NCI-H1105 (cell line): ENCODE data around the gene EPS8L3.
A peak's percentile ranks its signal among the peaks of the same experiment; 100 is the strongest.

Experiments used
- DNase-seq: peaks from one replicate; lab custom pipeline; 2025; lab: John Stamatoyannopoulos, UW

The EPS8L3 gene

GRCh38 chr1:109793486-109794318 is 30.0 kb upstream of the EPS8L3 start:
- DNase-seq: peak; percentile 93

GRCh38 chr1:109793089-109793485 is 29.4 kb upstream of the EPS8L3 start:
- DNase-seq: no peak

- DNase-seq: peak; percentile 58
Measured at GRCh38 chr1:109792056-109792831, 28.5 kb upstream of the EPS8L3 start.

GRCh38 chr1:109791495-109792043 is 27.8 kb upstream of the EPS8L3 start:
- DNase-seq: no peak

GRCh38 chr1:109790735-109791494 is 27.2 kb upstream of the EPS8L3 start:
- DNase-seq: no peak

- DNase-seq: no peak
Measured at GRCh38 chr1:109790329-109790728, 26.6 kb upstream of the EPS8L3 start.

- DNase-seq: no peak
Measured at GRCh38 chr1:109789551-109790180, 25.9 kb upstream of the EPS8L3 start.

GRCh38 chr1:109788695-109789521 is 25.2 kb upstream of the EPS8L3 start:
- no peak for DNase-seq

- no peak for DNase-seq
Measured at GRCh38 chr1:109787845-109788601, 24.3 kb upstream of the EPS8L3 start.

- no peak for DNase-seq
Measured at GRCh38 chr1:109787211-109787844, 23.6 kb upstream of the EPS8L3 start.

GRCh38 chr1:109786531-109787021 is 22.9 kb upstream of the EPS8L3 start:
- no peak for DNase-seq

GRCh38 chr1:109786112-109786480 is 22.4 kb upstream of the EPS8L3 start:
- DNase-seq: no peak

GRCh38 chr1:109785446-109786111 is 21.9 kb upstream of the EPS8L3 start:
- DNase-seq: no peak

GRCh38 chr1:109784551-109785252 is 21.0 kb upstream of the EPS8L3 start:
- no peak for DNase-seq

GRCh38 chr1:109783436-109783835 is 19.7 kb upstream of the EPS8L3 start:
- DNase-seq: no peak

GRCh38 chr1:109782927-109783326 is 19.2 kb upstream of the EPS8L3 start:
- no peak for DNase-seq

- no peak for DNase-seq
Measured at GRCh38 chr1:109782514-109782913, 18.8 kb upstream of the EPS8L3 start.

GRCh38 chr1:109781806-109782205 is 18.1 kb upstream of the EPS8L3 start:
- no peak for DNase-seq
